Inflammatory macrophage treated with lipopolysaccharide for 1 hour (primary cell): Measurements from ENCODE around the gene MS4A13.
"Not testable (repeated sequence)": the region's sequence is repeated elsewhere in the genome, so short reads cannot be mapped to it uniquely, and the experiment has no call there.

Source experiments
- DNase-seq, 2 donors: peaks; one replicate each; pipeline ENCODE4 v3.0.0-alpha.2; 2020 to 2022

Gene MS4A13

GRCh38 chr11:60515144-60515855, at the start of gene MS4A13:
Gene MS4A13 (plus strand): TSS chr11:60515392. CDS start chr11:60518084, 2,692 bp downstream.
- no peak for DNase-seq

GRCh38 chr11:60468829-60469228, 46.4 kb upstream of the MS4A13 start:
- DNase-seq = no peak

GRCh38 chr11:60469723-60470122, 45.5 kb upstream of the MS4A13 start:
- no peak for DNase-seq

GRCh38 chr11:60477035-60477445, 38.2 kb upstream of the MS4A13 start:
- DNase-seq = no peak

GRCh38 chr11:60482361-60482760, 32.8 kb upstream of the MS4A13 start:
- peak; percentile 18 to 55 for DNase-seq

- DNase-seq = peak; percentile 33 to 62
These were observed 29.2 kb upstream of the MS4A13 start for GRCh38 chr11:60485987-60486386.

GRCh38 chr11:60492488-60493009, 22.6 kb upstream of the MS4A13 start, which contains the start of gene MS4A12:
Gene MS4A12 (plus strand): TSS chr11:60492778. CDS start chr11:60497319, 4,541 bp downstream.
- DNase-seq = no peak

- DNase-seq = no peak
These were observed 21.7 kb upstream of the MS4A13 start for GRCh38 chr11:60493454-60493853.

- DNase-seq = peak in 1 of 2 donors; percentile 39
These were observed 16.8 kb upstream of the MS4A13 start for GRCh38 chr11:60498399-60498798.

GRCh38 chr11:60498853-60499252, 16.3 kb upstream of the MS4A13 start:
- DNase-seq = peak; percentile 19 to 48

- no peak for DNase-seq
These were observed 14.8 kb upstream of the MS4A13 start for GRCh38 chr11:60500276-60500910.

GRCh38 chr11:60502221-60502775, 12.9 kb upstream of the MS4A13 start:
- peak in 1 of 2 donors; percentile 22 for DNase-seq

GRCh38 chr11:60504219-60504905, 10.8 kb upstream of the MS4A13 start:
- DNase-seq = no peak

- DNase-seq = not testable (repeated sequence)
These were observed 5.6 kb upstream of the MS4A13 start for GRCh38 chr11:60509609-60510008.

GRCh38 chr11:60510209-60510608, 5.0 kb upstream of the MS4A13 start:
- not testable (repeated sequence) for DNase-seq

- no peak for DNase-seq
These were observed 3.8 kb upstream of the MS4A13 start for GRCh38 chr11:60511393-60511792.

- DNase-seq = no peak
These were observed 2.5 kb upstream of the MS4A13 start for GRCh38 chr11:60512651-60513225.

- peak in 1 of 2 donors; percentile 13 for DNase-seq
These were observed 1.4 kb upstream of the MS4A13 start for GRCh38 chr11:60513496-60514460.

- no peak for DNase-seq
These were observed 13.3 kb downstream of the MS4A13 start for GRCh38 chr11:60528465-60528864.

- peak; percentile 62 to 70 for DNase-seq
These were observed 13.7 kb downstream of the MS4A13 start for GRCh38 chr11:60528934-60529333.

- peak; percentile 19 to 20 for DNase-seq
These were observed 15.4 kb downstream of the MS4A13 start for GRCh38 chr11:60530454-60531100.
